GM19397 (cell line): ENCODE results near the gene ALLC.
"Not testable (repeated sequence)": the region's sequence is repeated elsewhere in the genome, so short reads cannot be mapped to it uniquely, and the experiment has no call there.

Experiments
- ATAC-seq: cut with Tn5 transposase; IDR thresholded peaks from one replicate; pipeline ENCODE4 v1.9.1; 2021; ENCODE audit warnings: mild to moderate bottlenecking, moderate library complexity; ENCODE audit not compliant: unreplicated experiment

The ALLC gene

GRCh38 chr2:3626118-3626811, 31.7 kb upstream of the ALLC start:
- ATAC-seq = no peak

- no peak for ATAC-seq
Measured at GRCh38 chr2:3626812-3627499, 31.0 kb upstream of the ALLC start.

- ATAC-seq = no peak
Measured at GRCh38 chr2:3627500-3628100, 30.4 kb upstream of the ALLC start.

- no peak for ATAC-seq
Measured at GRCh38 chr2:3628241-3628679, 29.7 kb upstream of the ALLC start.

GRCh38 chr2:3628800-3629199, 29.2 kb upstream of the ALLC start:
- ATAC-seq = no peak

GRCh38 chr2:3630631-3631030, 27.4 kb upstream of the ALLC start:
- no peak for ATAC-seq

- ATAC-seq = no peak
Measured at GRCh38 chr2:3631161-3631850, 26.7 kb upstream of the ALLC start.

GRCh38 chr2:3631851-3632659, 25.9 kb upstream of the ALLC start:
- ATAC-seq = no peak

GRCh38 chr2:3633089-3633981, 24.7 kb upstream of the ALLC start:
- ATAC-seq = no peak

- ATAC-seq = no peak
Measured at GRCh38 chr2:3633982-3634595, 23.9 kb upstream of the ALLC start.

- no peak for ATAC-seq
Measured at GRCh38 chr2:3634596-3635121, 23.3 kb upstream of the ALLC start.

GRCh38 chr2:3635171-3635974, 22.6 kb upstream of the ALLC start:
- no peak for ATAC-seq

GRCh38 chr2:3635975-3636327, 22.0 kb upstream of the ALLC start:
- not testable (repeated sequence) for ATAC-seq

- ATAC-seq = no peak
Measured at GRCh38 chr2:3636586-3637310, 21.3 kb upstream of the ALLC start.

GRCh38 chr2:3637311-3637675, 20.7 kb upstream of the ALLC start:
- no peak for ATAC-seq

GRCh38 chr2:3637692-3638455, 20.1 kb upstream of the ALLC start:
- no peak for ATAC-seq

GRCh38 chr2:3638456-3638810, 19.6 kb upstream of the ALLC start:
- no peak for ATAC-seq
